ENCODE measurements around the gene NR4A1.

DNA sequence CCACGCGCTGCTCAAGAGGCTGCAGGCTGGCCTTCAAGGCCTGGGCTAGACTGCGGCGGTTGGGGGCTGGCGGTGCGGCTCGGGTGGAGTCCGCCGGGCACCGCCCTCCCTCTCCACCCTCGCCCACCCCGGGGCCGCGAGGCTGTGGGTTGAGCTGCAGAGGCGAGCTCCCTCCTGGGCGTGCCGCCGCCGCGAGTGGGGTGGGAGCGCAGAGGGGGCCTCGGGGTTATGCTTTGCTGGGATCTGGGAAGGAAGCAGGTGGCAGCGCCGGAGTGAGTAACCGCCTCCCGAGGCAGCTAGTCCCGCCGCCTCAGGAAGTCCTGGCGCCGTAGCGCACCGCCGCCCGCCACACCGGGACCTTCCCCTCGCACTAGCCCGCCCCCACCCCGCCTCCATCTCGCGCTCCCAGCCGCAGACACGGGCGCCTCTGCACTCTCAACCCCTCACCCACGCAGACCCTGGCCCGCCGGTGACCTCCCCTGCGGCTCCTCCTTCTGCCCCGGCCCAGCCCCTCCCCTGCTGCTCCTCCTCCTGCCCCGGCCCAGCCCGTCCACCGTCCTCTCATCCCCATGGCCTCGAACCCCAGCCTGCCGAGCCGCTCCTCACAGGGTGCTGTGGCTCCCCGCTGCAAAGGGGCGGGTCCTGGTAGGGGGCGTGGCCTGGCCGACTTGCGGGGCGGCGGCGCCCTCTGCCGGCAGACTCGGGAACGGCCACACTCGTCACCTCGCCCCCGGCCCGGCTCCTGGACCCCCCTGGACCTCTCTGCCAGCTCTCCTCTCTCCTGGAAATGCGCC, 27.9 kb upstream of the NR4A1 start:
- no peak for TF ChIP-seq EZH2 (IDR thresholded peaks at IDR 0.05; ENCODE audit: borderline replicate concordance, low read depth, low read length, poor library complexity, severe bottlenecking)
- TF ChIP-seq, protein P1, sequence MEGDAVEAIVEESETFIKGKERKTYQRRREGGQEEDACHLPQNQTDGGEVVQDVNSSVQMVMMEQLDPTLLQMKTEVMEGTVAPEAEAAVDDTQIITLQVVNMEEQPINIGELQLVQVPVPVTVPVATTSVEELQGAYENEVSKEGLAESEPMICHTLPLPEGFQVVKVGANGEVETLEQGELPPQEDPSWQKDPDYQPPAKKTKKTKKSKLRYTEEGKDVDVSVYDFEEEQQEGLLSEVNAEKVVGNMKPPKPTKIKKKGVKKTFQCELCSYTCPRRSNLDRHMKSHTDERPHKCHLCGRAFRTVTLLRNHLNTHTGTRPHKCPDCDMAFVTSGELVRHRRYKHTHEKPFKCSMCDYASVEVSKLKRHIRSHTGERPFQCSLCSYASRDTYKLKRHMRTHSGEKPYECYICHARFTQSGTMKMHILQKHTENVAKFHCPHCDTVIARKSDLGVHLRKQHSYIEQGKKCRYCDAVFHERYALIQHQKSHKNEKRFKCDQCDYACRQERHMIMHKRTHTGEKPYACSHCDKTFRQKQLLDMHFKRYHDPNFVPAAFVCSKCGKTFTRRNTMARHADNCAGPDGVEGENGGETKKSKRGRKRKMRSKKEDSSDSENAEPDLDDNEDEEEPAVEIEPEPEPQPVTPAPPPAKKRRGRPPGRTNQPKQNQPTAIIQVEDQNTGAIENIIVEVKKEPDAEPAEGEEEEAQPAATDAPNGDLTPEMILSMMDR (conservative IDR thresholded peaks at IDR 0.05; ENCODE audit: low read depth, low read length), result peak; percentile 99

All from A673 (cell line).